HG03103 (cell line): ENCODE measurements around the gene PGGHG.
"Not testable (repeated sequence)": the region's sequence is repeated elsewhere in the genome, so short reads cannot be mapped to it uniquely, and the experiment has no call there.

Source experiments
- ATAC-seq: cut with Tn5 transposase; IDR thresholded peaks from one replicate; pipeline ENCODE4 v1.9.1; 2021; ENCODE audit warnings: low read depth; ENCODE audit not compliant: unreplicated experiment

Gene PGGHG

GRCh38 chr11:296171-297050 is 7.5 kb downstream of the PGGHG start:
- no peak for ATAC-seq

- ATAC-seq = no peak
Observed at GRCh38 chr11:297051-297585, 8.2 kb downstream of the PGGHG start.

DNA sequence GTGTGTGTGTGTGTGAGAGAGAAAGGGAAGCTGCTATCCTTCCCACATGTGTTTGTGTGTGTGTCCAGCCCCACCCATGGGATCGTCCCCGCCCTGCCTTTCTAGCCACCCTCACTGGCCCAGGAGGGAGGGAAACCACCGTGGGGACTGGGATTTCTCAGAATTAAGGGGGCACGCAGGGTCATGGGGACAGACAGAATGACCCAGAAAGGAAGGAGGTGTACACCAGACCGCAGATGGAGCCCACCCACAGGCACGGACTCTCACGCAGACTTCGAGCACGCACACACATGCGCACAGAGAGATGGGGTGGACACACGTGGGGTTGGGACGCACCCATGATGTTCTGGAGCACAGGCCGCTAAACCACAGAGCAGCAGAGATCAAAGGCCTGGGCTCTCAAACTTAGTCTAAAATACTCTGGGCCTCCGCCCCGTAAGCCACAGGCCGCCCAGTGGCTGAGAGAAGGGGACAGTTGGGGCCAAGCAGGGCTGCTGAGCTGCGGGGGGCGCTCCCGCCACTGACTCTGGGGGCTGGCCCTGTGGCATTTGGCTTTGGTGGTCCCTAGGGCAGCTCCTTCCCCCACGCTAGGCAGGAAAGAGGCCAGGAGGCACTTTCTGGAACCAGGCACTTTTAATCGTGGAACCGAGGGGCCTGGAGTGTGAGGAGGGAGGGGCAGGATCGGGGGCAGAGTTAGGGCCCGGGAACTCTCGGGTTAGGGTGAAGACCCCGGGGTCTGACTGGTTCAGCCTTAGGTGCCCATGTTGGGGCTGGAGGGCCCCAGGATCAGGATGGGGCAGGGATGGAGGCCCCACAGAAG is 8.9 kb downstream of the PGGHG start:
- no peak for ATAC-seq

- ATAC-seq = no peak
Observed at GRCh38 chr11:298406-299065, 9.6 kb downstream of the PGGHG start.

- no peak for ATAC-seq
Observed at GRCh38 chr11:299081-299891, 10.4 kb downstream of the PGGHG start, which contains the start of gene IFITM5. Gene IFITM5 (minus strand): TSS chr11:299526. CDS start chr11:299490, 36 bp downstream.

DNA sequence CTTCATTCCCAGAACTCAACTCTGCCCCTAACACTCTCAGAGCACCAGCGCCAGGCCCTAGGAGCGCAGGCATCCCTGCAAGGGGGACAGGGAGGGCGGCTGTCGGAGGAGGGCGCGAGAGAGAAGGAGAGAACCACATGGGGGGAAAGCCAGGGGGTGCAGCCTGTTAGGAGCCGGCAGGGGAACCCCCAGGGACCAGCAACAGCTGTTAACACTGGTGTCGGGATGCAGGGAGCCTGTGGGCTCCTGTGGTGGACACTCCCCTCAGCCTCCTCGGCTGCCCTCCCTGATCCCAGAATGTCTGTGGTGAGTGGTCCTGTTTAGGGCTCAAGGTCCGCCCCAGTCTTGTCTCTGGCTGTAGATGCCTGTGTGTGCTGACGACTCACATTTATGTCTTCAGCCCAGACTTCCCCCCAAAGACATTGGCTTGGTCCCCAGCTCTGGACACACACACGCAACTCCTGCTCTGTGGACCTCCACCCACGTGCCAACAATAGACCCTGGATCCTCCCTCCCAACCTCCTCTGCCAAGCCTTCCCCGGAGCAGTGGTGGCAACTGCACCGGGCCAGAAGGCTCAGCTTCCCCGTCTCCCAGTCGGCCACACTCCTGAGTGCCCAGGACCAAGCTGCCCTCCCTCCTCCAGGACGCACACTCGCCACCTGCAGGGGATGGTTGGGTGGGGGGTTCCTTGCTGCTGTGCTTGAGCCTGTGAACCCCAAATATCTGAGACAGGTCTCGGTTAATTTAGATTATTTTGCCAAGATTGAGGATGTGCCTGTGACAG is 11.2 kb downstream of the PGGHG start:
- no peak for ATAC-seq

DNA sequence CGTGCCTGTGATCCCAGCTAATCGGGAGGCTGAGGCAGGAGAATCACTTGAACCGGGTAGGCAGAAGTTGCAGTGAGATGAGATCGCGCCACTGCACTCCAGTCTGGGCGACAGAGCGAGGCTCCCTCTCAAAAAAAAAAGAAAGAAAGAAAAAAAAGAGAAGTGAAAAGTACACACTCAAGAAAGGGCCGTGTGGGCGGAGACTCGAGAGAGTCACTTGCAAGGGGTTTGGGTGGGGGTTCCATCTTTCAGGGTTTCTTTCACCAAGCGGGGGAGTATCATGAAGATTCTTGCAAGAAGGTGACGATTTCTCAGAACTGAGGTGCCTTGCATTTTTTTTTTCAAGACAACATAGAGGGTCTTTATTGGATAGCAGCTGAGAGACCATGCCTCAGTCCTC is 14.4 kb downstream of the PGGHG start:
- ATAC-seq = no peak

- ATAC-seq = no peak
Observed at GRCh38 chr11:304061-304506, 15.2 kb downstream of the PGGHG start.

DNA sequence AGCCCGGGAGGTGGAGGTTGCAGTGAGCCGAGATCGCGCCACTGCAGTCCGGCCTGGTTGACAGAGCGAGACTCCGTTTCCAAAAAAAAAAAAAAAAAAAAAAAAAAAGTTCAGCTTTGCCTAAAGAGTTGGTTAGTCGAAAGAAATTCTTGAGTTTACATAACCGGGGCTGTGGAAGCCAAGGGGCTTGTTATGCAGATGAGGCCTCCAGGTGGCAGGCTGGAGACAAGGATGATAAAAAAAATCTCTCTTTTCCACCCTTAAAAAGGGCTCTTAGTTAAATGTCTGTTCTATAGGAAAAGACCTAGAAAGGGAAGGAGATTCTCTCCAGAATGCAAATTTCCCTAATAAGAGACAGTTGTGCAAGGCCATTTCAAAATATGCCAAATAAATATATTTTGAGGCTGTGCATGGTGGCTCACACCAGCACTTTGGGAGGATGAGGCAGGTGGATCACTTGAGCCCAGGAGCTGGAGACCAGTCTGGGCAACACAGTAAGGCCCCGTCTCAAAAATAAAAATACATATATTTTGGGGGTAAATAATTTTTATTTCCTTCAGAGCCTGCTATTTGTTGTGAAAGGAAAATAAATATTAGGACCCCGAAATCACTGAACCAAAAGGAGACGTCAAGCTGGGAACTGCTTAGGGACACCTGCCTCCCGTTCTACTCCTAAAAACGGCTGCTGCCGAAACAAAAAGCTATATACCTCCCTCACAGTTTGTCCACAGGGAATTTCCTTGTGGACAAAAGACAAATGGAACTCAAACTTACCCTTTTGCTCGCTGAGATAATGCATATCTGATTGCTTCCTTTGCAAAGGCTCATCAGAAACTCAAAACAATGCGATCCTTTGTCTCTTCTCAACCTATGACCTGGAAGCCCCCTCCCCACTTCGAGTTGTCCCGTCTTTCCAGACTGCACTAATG is 16.3 kb downstream of the PGGHG start:
- no peak for ATAC-seq

GRCh38 chr11:305844-306211 is 16.9 kb downstream of the PGGHG start:
- ATAC-seq = no peak

GRCh38 chr11:306645-307371 is 17.9 kb downstream of the PGGHG start:
- ATAC-seq = no peak

- not testable (repeated sequence) for ATAC-seq
Observed at GRCh38 chr11:307766-308708, 19.1 kb downstream of the PGGHG start, which contains the start of gene IFITM2. Gene IFITM2 (plus strand): TSS chr11:307816. CDS start chr11:308193, 377 bp downstream.

DNA sequence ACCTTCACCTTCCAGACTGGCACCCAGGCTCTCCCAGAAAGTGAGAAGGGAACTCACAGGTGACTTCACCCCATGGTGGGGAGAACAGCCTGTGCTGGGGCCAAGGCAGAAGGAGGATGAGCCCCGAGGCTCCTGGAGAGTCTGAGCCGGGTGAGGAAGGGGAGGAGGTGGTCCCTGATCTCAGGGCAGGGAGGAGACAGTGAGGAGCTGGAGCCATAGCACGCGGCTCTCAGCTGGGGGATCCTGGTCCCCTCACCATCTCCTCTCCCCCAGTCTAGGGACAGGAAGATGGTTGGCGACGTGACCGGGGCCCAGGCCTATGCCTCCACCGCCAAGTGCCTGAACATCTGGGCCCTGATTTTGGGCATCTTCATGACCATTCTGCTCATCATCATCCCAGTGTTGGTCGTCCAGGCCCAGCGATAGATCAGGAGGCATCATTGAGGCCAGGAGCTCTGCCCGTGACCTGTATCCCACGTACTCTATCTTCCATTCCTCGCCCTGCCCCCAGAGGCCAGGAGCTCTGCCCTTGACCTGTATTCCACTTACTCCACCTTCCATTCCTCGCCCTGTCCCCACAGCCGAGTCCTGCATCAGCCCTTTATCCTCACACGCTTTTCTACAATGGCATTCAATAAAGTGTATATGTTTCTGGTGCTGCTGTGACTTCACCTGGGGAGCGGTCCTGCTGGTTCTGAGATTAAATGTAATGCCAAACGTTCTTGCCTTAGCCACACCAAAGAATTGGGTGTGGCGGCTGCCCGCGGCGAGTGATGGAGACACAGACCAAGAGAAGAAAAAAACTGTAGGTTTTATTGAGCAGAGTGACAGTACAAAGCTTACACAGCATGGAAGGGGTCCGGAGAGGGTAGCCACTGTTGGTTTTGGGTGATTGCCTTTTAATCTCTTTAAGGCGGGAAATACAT is 20.1 kb downstream of the PGGHG start:
- not testable (repeated sequence) for ATAC-seq

DNA sequence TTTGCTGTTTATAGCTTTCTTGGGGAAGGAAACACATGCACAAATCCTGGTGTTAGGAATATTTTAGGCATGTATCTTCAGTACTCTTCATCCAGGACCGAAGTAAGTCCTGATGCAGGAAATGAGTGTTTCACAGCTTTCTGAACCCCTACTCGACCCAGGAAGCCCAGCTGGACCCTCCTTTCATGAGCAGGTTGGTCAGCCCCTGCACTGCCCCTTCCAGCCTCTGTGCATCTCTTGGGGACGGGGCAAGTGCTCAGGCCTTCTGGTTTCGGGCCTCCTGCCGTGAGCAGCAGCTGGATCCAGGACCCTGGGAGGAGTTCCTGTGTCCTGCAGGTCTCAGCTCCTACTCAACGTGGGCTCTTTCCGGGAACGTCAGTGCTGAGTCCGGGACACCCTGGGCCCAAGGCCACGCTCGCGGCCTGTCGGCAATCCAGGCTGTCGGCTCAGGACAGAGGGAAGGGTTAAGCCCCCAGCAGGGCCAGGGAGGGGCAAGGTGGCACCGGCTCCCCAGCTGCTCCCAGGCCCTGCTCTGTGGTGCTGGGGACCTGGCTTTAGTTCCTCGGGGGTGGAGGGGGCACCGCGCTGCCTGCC is 21.1 kb downstream of the PGGHG start:
- not testable (repeated sequence) for ATAC-seq
